ENCODE measurements around the gene RAI2.

Gene RAI2

DNA sequence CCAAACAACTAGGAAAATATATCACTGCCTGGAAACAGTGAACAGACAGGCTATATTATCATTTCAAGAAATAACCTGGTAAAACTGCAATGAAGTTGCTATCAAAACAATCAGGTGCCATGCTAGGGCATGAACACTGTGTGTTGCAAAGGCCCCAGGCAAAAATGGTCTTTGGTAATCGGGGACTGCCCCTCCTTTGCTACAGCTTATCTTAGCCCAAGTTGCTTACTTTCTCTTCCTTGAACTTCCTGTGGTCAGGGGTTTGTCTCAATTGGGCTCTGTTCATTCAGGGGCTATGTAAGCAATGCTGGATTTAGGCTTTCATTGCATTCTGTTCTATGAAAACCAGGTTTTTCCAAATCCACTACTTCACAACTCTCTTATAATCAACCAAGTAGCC is 93.4 kb downstream of the RAI2 start:
- in situ Hi-C loops (cut with MboI; ENCODE audit: low pct_unique_long_range_greater_than_20kb, low sequenced_read_pairs, unreplicated experiment): no loop called here
- DNase-seq (ENCODE audit: low spot score): no peak
- TF ChIP-seq, protein P1, sequence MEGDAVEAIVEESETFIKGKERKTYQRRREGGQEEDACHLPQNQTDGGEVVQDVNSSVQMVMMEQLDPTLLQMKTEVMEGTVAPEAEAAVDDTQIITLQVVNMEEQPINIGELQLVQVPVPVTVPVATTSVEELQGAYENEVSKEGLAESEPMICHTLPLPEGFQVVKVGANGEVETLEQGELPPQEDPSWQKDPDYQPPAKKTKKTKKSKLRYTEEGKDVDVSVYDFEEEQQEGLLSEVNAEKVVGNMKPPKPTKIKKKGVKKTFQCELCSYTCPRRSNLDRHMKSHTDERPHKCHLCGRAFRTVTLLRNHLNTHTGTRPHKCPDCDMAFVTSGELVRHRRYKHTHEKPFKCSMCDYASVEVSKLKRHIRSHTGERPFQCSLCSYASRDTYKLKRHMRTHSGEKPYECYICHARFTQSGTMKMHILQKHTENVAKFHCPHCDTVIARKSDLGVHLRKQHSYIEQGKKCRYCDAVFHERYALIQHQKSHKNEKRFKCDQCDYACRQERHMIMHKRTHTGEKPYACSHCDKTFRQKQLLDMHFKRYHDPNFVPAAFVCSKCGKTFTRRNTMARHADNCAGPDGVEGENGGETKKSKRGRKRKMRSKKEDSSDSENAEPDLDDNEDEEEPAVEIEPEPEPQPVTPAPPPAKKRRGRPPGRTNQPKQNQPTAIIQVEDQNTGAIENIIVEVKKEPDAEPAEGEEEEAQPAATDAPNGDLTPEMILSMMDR (IDR thresholded peaks at IDR 0.05; ENCODE audit: extremely low read depth, insufficient read depth, missing control alignments): no peak

DNA sequence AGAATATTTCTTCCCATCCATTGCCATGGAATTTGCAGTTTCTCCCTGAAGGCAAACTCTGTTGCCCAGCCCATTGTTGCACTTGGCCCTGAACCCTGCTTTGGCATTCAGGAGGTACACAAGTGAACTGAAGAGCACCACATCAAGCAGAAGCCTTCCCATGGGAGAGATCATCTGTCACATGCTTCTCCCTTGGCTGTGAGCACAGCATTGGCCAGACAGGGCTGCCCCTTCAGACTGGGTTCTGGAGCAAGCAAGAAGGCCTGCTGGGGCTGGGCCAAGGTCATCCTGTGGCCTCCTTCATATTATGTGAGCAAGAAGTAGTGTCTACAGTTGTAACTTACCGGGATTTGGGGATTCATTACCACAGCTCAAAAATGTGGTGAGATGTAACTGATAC is 101.1 kb downstream of the RAI2 start:
- DNase-seq (ENCODE audit: low spot score): no peak
- TF ChIP-seq, protein P1 (IDR thresholded peaks at IDR 0.05; ENCODE audit: extremely low read depth, insufficient read depth, missing control alignments): no peak
- in situ Hi-C loops (cut with MboI; ENCODE audit: low pct_unique_long_range_greater_than_20kb, low sequenced_read_pairs, unreplicated experiment): no loop called here

DNA sequence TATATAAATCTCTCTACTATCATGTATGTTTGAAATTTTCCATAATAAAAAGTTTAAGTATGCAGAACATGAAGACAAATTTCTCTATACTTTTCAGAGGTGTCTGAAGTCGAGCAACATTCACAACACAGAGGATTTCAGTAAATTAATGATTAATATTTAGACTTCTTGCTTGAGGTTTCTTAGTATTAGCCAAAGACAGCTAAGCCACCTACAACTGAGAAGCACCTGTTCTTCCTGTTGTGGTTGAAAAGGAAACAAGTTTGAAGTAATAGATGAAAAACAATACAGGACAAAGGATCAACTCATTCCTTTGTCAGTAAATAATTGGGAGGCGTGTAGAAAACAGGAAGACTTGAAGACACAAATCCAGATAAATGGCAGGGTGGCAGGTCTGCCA is 102.7 kb downstream of the RAI2 start:
- TF ChIP-seq, protein P1 (IDR thresholded peaks at IDR 0.05; ENCODE audit: extremely low read depth, insufficient read depth, missing control alignments): no peak
- in situ Hi-C loops (cut with MboI; ENCODE audit: low pct_unique_long_range_greater_than_20kb, low sequenced_read_pairs, unreplicated experiment): no loop called here
- no peak for DNase-seq (ENCODE audit: low spot score)

- TF ChIP-seq, protein P1 (IDR thresholded peaks at IDR 0.05; ENCODE audit: extremely low read depth, insufficient read depth, missing control alignments): no peak
- no peak for DNase-seq (ENCODE audit: low spot score)
- in situ Hi-C loops (cut with MboI; ENCODE audit: low pct_unique_long_range_greater_than_20kb, low sequenced_read_pairs, unreplicated experiment): no loop called here
Measured at GRCh38 chrX:17750436-17750835, 110.7 kb downstream of the RAI2 start.

All from GM13977 (cell line).